Brain microvascular endothelial cell (primary cell): ENCODE measurements around the gene DTHD1.

Experiments
- DNase-seq: peaks from one replicate; pipeline ENCODE4 v3.0.0-alpha.2; 2020
- H3K27ac ChIP-seq: fragments of 250-450 bp; sonication (Bioruptor Pico); 2 replicates; pipeline ENCODE4 v1.5.1; 2020; ENCODE audit warnings: mild to moderate bottlenecking, moderate library complexity
- H3K27me3 ChIP-seq: fragments of 250-450 bp; sonication (Bioruptor Pico); replicated peaks from 2 replicates; pipeline ENCODE4 v1.5.1; 2020; ENCODE audit warnings: mild to moderate bottlenecking
- H3K36me3 ChIP-seq: fragments of 250-450 bp; sonication (Bioruptor Pico); replicated peaks from 2 replicates; pipeline ENCODE4 v1.5.1; 2020; ENCODE audit warnings: mild to moderate bottlenecking
- H3K4me3 ChIP-seq: 2 replicates; pipeline ENCODE4 v1.5.1; 2011; ENCODE audit warnings: low read depth, mild to moderate bottlenecking, control low read depth, low read length, moderate library complexity
- in situ Hi-C: cut with HindIII; loops from 2 replicates; pipeline ENCODE4 v1.10.0; 2017; ENCODE audit warnings: low sequenced_read_pairs, low pct_ligation_motif_present
- TF ChIP-seq, protein P1 (sequence below): IDR thresholded peaks from 2 replicates; pipeline ENCODE4 v1.5.1; 2011; ENCODE audit warnings: low read depth, mild to moderate bottlenecking, moderate library complexity, low read length, control low read depth, inconsistent platforms; ENCODE audit errors: missing control alignments

Gene DTHD1

DNA sequence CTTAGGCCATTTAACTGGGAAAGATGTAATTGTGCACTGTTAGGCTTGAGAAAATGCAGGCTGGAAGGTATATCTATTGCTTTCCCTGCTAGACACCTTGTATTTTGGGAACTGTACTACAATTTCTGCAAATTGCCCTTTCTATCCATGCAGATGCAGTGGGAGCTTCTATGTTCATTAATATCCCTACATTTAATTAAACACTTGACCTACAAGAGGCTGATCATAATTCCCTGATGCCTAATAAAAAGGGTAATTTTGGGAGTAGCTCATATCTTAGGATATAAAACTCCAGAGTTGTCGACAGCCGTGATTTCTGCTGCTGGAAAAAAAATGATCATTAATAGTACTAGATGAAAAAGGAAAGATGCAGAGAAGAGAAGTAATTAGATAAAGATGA, 19.7 kb downstream of the DTHD1 start:
- Histone ChIP-seq H3K27ac (no peak overlapping the region), H3K27me3 (no peaks in the 10 kb centered on the region), H3K36me3 (no peaks in the 10 kb centered on the region), H3K4me3 (no peak overlapping the region)
- TF ChIP-seq, protein P1, sequence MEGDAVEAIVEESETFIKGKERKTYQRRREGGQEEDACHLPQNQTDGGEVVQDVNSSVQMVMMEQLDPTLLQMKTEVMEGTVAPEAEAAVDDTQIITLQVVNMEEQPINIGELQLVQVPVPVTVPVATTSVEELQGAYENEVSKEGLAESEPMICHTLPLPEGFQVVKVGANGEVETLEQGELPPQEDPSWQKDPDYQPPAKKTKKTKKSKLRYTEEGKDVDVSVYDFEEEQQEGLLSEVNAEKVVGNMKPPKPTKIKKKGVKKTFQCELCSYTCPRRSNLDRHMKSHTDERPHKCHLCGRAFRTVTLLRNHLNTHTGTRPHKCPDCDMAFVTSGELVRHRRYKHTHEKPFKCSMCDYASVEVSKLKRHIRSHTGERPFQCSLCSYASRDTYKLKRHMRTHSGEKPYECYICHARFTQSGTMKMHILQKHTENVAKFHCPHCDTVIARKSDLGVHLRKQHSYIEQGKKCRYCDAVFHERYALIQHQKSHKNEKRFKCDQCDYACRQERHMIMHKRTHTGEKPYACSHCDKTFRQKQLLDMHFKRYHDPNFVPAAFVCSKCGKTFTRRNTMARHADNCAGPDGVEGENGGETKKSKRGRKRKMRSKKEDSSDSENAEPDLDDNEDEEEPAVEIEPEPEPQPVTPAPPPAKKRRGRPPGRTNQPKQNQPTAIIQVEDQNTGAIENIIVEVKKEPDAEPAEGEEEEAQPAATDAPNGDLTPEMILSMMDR, result no peak
- no peak for DNase-seq
- in situ Hi-C loops, result no loop called here

DNA sequence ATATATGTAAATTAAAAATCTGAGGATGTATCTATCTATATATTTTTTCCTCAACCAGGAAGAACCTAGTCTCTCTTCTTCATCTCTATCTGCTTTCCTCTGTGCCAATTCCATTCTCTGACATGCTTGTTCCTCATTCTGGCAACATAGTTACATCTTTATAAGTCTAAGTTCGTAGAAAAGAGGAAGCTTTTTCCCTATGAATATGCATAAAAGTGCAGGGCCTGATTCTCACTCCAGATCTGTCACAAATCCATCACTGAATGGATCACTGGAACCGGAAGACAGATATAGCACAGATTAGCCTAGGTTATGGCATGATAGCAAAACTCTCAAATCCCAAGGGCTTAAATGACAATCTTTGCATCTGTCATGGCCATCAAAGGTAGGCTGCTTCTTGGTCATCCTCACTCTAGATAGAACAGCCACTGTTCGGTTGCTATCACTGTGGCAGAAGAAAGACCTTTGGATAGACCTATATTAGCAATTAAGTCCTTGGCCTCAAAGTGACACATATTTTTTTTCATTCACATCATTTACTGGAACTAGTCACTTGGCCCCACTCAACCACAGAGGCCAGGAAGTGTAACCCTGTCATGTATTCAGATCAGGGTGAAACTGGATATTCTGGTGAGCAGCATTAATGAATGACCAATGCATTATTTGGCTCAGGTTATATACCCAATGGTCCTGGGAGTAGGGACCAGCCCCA, 22.2 kb downstream of the DTHD1 start:
- no peaks in the 10 kb centered on the region for H3K36me3 ChIP-seq
- DNase-seq, result no peak
- no peak overlapping the region for H3K4me3 ChIP-seq
- no peaks in the 10 kb centered on the region for H3K27me3 ChIP-seq
- H3K27ac ChIP-seq, result no peak overlapping the region
- in situ Hi-C loops, result no loop called here
- TF ChIP-seq, protein P1, result no peak

DNA sequence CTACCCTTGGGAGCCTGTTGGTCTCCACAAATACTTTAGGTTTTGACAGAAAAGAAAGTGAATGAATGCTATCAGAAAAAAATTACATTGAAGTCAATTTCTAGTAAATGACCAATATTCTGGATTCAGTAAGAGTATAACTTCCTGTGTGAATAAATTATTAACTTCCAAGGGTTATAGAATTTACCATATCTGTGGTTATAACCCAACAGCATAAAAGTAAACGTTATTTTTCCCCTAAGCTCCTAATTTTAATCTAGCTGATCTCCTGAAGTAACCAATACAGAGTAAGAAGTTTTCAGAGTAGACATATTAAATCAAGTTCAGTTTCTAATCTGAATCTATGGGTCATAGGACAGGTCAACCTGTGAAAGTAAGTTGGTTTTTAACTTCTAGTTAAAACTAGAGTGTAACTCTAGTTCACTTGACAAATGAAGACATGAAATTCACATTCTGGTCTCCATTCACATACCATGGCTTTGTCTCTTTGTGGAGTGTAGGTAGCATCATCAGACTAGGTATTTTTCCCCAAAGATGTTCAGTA, 22.8 kb downstream of the DTHD1 start:
- H3K27ac ChIP-seq, result no peak overlapping the region
- in situ Hi-C loops, result no loop called here
- TF ChIP-seq, protein P1, result no peak
- H3K4me3 ChIP-seq, result no peak overlapping the region
- DNase-seq, result no peak
- H3K27me3 ChIP-seq, result no peaks in the 10 kb centered on the region
- no peaks in the 10 kb centered on the region for H3K36me3 ChIP-seq

DNA sequence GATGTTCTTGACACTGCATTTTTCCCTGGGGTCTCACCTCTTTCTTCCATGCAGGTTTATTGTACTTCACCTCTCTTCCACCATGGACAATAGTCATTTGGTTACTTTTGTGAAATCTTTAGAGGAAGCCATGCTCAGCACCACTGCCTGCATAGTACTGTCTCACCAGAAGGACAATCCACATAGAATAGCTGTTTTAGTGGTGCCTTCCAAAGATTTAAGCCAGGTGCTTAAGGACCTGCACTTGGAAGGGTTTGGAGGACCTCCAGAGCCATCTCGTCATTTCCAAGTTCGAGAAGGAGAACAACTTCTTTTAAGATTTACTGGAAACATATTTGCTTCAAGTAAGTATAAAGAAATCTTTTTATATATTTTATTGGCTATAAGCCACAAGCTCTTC, 26.7 kb downstream of the DTHD1 start:
- in situ Hi-C loops, result no loop called here
- H3K4me3 ChIP-seq, result no peak overlapping the region
- TF ChIP-seq, protein P1, result no peak

DNA sequence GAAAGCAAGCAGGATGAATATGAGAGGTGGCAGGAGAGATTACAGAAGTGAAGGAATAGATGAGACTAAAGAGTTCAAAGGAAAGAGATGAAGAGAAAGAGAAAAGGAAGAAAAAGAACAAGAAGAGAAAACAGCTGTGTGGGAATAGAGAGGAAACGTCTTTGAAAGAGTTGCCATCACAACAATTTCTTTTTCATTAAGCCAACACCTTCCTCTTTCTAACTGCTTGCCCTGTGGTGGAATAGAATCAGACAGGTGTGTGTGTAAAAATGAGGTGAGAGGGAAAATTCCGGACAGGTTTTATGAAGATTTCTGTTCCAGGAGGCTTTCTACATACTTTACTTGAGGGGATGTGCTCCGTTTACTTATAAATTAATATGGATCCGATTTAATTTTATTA, 28.8 kb downstream of the DTHD1 start:
- in situ Hi-C loops, result no loop called here
- no peak overlapping the region for H3K27ac ChIP-seq
- TF ChIP-seq, protein P1, result no peak
- no peaks in the 10 kb centered on the region for H3K36me3 ChIP-seq
- no peaks in the 10 kb centered on the region for H3K27me3 ChIP-seq
- no peak overlapping the region for H3K4me3 ChIP-seq
- DNase-seq, result no peak

More for the DNA sequence above, 26.7 kb downstream of the DTHD1 start:
- Histone ChIP-seq H3K36me3 (no peaks in the 10 kb centered on the region), H3K27ac (no peak overlapping the region), H3K27me3 (no peaks in the 10 kb centered on the region)
- no peak for DNase-seq

DNA sequence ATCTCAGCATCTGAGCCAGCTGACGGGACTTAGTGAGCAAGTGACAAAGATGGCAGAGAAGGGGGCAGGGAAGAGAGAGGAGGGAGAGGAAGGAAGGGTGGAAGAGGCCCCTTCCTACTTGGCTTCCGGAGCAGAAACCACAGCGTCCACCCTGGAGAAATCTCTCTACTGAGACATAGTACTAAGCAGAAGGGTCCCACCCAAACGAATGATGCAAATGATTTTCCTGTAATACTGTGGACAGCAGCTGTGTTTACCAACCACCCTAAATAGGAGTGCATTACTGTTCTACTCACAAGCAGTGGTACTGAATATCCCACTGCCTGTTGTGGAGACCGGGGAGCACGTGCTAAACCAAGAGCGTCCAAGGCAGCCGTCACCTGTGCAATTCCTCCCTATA, 29.4 kb downstream of the DTHD1 start:
- Histone ChIP-seq H3K27ac (no peak overlapping the region), H3K36me3 (no peaks in the 10 kb centered on the region), H3K4me3 (no peak overlapping the region), H3K27me3 (no peaks in the 10 kb centered on the region)
- no peak for DNase-seq
- in situ Hi-C loops, result no loop called here
- TF ChIP-seq, protein P1, result no peak
